SK-N-SH (cell line): Measurements from ENCODE around the gene NPY4R.
"Not testable (repeated sequence)": the region's sequence is repeated elsewhere in the genome, so short reads cannot be mapped to it uniquely, and the experiment has no call there.

Source experiments
- POLR2AphosphoS5 ChIP-seq: IDR thresholded peaks from 2 replicates; pipeline ENCODE4 v1.6.1; 2012; ENCODE audit warnings: low read depth, low read length
- TF ChIP-seq, protein P1 (sequence below): fragments of 200-600 bp; sonication (generic); IDR thresholded peaks from 2 replicates; pipeline ENCODE4 v1.6.1; 2017; ENCODE audit warnings: antibody characterized with exemption, mild to moderate bottlenecking, moderate library complexity
- TF ChIP-seq, protein P2 (sequence below): IDR thresholded peaks from 2 replicates; pipeline ENCODE4 v1.4.0; 2012; ENCODE audit warnings: low read depth, borderline replicate concordance
- TF ChIP-seq, protein P3 (sequence below): IDR thresholded peaks from 2 replicates; pipeline ENCODE4 v1.4.0; 2012; ENCODE audit warnings: low read depth

DNA sequence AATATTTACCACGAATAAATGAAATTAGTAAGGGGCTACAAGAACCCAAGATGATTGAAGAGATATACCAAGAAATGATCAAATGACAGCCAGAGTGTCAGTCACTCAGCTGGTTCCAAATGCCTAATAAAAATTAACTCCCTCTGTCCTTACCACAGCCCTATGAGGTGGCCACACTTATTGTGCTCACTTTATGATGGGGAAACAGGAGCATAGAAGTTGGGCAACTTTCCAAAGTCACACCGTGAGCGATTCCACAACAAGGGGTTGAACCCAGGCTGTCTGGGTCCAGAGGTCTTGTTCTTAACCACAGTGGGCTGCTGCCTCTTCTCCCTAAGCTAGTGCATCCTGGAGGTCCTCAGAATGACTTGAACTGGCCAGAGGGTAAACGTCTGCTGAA is 31.6 kb upstream of the NPY4R start:
- TF ChIP-seq, protein P1, sequence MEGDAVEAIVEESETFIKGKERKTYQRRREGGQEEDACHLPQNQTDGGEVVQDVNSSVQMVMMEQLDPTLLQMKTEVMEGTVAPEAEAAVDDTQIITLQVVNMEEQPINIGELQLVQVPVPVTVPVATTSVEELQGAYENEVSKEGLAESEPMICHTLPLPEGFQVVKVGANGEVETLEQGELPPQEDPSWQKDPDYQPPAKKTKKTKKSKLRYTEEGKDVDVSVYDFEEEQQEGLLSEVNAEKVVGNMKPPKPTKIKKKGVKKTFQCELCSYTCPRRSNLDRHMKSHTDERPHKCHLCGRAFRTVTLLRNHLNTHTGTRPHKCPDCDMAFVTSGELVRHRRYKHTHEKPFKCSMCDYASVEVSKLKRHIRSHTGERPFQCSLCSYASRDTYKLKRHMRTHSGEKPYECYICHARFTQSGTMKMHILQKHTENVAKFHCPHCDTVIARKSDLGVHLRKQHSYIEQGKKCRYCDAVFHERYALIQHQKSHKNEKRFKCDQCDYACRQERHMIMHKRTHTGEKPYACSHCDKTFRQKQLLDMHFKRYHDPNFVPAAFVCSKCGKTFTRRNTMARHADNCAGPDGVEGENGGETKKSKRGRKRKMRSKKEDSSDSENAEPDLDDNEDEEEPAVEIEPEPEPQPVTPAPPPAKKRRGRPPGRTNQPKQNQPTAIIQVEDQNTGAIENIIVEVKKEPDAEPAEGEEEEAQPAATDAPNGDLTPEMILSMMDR = not testable (repeated sequence)
- TF ChIP-seq, protein P2, sequence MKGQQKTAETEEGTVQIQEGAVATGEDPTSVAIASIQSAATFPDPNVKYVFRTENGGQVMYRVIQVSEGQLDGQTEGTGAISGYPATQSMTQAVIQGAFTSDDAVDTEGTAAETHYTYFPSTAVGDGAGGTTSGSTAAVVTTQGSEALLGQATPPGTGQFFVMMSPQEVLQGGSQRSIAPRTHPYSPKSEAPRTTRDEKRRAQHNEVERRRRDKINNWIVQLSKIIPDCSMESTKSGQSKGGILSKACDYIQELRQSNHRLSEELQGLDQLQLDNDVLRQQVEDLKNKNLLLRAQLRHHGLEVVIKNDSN = not testable (repeated sequence)
- not testable (repeated sequence) for TF ChIP-seq POLR2AphosphoS5
- TF ChIP-seq, protein P3, sequence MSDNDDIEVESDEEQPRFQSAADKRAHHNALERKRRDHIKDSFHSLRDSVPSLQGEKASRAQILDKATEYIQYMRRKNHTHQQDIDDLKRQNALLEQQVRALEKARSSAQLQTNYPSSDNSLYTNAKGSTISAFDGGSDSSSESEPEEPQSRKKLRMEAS = not testable (repeated sequence)
